UCSD-AML1 (cell line): ENCODE data around the gene DIRAS3.
"Not testable (repeated sequence)": the region's sequence is repeated elsewhere in the genome, so short reads cannot be mapped to it uniquely, and the experiment has no call there.

Experiments
- DNase-seq: peaks from one replicate; lab custom pipeline; 2025; ENCODE audit not compliant: unreplicated experiment; lab: John Stamatoyannopoulos, UW

Gene DIRAS3, protein sequence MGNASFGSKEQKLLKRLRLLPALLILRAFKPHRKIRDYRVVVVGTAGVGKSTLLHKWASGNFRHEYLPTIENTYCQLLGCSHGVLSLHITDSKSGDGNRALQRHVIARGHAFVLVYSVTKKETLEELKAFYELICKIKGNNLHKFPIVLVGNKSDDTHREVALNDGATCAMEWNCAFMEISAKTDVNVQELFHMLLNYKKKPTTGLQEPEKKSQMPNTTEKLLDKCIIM

DNA sequence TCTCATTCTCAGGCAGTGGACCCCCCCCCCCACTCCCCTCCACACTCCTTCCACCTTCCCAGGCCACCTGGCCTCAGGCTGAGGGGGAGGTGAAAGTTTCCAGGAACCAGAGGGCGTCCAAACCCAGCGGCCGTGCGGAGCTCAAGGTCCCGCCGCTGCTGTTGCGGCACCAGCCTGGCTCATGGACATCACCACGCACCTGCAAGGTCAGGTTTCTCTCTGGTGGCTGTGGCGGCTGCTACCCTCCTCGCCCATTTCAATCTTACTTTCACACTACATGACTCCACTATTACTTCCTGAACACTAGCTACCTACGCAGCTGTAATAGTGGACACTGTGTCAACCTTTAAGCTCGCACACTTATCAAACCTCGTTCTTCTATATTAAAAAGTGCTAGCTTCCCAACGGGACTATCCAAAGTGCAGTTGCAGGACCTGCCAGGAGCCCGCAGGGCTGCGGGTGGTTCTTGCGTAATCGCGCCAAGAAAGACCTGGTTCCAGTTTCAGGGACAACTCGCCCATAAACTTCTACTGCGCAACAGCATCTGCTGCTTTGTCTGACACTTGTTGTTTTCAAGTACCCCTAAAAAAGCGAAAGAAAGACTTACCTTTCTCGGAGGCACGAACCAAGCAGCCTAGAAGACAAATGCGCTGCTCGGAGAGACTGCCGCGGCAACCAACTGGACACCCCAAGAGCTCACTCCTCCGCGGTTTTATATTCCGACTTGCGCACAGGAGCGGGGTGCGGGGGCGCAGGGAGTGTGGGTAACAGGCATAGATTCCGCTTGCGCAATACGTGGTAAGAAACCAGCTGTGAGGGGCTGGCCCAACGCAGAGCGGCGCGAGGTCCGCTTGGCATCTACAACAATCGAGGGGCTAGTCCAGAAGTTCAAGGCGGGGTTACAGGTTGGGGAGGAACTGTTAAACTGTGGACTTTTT is at the start of gene DIRAS3:
DIRAS3 (minus strand) TSS at position 687 of the 938 bp plus-strand sequence. CDS start 3,330 bp downstream, outside the sequence.
- DNase-seq: no peak

DNA sequence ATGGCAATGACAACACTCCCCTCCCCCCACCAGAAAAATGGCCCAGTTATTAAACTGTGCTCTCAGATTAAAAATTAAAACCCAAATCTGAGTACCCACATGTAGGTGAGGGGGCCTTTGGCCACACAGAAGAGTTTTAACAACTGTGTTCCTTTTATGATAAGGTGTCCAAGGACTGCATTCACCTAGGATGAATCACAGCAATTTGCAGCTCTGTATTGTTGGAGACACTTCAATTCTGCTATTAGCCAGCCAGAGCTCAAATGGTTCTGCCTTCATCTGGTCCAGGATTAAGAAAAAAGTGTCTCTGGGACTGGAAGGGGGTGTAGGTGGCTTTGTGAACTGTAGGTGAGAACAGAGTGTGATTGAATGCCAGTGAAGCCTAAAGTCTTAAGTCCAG is 43.3 kb upstream of the DIRAS3 start:
- no peak for DNase-seq

DNA sequence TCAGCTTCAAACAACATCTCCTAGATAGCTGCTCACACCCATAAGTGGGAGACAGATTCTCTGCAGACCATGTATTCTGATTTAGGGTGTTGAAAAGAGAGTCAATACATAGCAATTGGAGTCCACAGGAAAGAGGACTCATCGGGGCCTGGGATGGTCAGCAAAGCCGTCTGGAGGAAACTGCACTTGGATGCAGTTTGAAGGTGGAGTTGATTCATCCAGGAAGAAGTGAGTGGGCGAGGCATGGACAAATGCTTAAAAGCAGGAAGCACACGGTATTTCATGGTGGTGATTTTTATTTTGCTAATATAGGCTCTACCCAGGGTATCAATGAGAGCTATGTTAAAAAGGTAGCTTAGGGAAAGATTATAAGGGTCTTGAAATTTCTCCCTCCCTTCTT is 36.8 kb upstream of the DIRAS3 start:
- DNase-seq: no peak

DNA sequence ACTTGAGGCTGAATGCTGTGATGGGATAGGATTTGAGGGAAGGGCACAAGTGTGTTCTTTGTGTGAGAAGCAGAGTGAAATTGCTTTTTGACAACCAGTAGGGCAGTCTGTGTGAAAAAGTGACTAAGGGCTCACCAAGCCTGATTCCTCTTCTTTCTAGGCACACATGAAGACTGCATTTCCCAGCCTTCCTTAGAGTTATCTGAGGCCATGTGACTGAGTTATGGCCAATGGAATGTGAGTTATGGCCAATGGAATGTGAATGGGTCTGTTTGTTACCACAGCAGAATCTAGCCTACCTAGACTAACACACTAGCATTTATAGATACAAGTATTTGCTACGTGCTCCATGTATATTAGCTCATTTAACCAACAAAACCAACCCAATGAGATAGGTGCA is 35.3 kb upstream of the DIRAS3 start:
- no peak for DNase-seq

DNA sequence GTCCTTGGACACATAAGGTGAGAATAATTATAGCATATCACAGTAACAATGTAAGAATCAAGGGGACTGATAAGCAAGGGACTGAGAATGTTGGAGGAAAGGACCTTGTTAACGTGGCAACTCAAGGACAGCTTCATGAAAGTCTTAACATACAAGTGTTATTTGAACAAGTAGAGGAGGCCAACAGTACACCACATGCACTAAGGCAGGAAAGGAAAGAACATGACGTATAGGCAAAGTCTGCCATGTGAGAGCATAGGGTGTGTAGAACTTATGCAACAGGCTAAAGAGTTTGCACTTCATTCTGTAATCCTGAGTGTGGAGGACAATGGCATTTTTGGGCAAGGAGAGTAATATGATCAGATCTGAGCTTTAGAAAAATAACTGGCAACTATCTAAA is 33.3 kb upstream of the DIRAS3 start:
- DNase-seq: no peak

DNA sequence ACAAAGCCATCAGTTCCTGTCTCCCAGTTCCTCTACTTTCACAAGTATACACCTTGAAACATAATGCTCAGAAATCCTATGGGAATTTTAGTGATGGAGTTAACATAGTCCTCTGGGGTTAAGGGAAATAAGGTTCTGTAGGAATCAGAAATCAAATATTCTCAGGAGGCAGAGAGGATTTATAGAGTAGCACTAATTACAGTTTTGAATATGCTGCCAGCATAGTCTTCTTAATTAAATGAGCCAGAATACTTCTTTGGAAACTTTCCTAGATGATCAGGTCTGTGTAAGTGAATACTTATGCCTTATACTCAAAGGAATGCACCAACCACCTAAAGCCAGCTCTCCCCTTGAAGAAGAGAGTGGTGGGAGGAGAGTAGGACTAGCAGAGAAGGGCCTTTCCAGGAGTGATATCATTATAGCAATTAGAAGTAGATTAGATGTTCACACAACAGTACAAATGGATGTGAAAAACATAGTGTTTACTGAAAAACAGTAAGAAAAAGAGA is 31.4 kb upstream of the DIRAS3 start:
- DNase-seq: no peak

DNA sequence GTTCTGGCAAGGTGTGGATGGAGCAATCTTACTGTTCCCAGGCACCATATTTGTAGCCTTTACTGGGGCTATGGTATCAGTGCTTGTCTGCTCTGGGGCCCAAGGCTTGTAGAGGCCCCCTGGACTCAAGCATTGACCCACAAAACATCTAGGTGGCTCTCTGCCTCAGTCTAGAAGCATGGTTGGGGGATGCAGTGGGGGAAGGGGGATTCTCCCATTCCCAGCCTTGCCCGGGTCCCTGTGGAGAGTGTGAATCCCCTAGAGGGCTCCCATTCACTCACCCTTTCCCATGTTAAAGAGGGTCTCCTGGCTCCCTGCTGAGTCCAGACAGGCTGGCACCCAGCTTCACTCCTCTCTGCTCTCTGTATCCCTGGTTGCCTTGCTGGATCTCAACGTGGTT is 28.2 kb upstream of the DIRAS3 start:
- DNase-seq: no peak

DNA sequence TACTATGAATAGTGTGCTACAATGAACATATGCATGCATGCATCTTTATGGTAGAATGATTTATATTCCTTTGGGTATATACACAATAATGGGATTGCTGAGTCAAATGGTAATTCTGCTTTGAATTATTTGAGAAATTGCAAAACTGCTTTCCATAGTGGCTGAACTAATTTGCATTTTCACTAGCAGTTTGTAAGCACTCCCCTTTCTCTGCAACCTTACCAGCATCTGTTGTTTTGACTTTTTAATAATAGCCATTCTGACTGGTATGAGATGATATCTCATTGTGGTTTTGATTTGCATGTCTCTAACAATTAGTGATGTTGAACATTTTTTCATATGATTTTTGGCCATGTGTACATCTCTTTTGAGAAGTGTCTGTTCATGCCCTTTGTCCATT is 24.0 kb upstream of the DIRAS3 start:
- no peak for DNase-seq

DNA sequence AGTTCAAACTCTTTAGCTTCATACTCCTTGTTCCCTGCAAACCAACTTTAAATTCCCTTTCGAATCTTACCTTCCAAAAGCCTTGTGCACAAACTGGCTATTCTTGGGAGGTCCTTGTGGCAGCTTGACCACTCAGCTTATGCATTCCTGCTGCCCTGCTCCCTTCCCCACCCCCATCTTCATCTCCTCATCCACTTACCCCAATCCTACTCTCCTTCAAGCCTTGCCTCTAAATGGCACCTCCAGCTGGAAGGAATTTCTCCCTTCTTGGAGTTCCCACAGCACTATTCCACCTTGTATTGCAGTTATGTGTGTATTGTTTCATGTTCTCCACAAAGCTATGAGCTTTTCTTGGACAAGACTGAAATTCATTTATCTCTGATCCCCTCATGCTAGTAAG is 15.3 kb upstream of the DIRAS3 start:
- DNase-seq: no peak

DNA sequence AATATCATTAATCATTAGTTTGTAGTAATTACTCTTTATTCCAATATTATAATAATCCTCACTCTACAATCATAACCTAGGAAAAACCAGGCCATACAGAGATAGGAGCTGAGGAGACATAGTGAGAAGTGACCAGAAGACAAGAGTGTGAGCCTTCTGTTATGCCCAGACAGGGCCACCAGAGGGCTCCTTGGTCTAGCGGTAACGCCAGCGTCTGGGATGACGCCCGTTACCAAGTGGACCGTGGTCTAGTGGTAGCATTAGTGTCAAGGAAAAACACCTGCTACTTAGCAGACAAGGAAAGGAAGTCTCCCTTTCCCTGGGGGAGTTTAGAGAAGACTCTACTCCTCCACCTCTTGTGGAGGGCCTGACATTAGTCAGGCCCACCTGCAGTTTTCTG is 7.6 kb upstream of the DIRAS3 start:
- DNase-seq: not testable (repeated sequence)

DNA sequence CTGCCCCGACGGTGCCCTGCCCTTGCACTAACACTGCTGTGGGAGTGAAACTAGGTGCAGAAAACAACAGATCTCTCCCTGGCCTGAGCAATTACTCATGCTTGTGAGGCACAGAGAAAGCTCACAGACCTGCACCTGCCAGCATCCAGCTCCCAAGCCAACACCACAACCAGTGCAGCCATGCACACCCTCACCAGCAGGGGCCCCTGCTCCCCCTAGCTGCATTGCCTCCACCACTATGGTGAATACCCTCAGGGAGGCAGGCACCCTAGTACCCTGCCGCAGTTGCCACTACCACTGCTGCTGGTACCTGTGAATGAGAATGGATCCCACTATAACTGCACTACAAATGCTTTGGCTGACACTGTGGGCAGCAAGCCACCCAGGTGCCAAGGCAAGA is 7.1 kb upstream of the DIRAS3 start:
- DNase-seq: no peak

DNA sequence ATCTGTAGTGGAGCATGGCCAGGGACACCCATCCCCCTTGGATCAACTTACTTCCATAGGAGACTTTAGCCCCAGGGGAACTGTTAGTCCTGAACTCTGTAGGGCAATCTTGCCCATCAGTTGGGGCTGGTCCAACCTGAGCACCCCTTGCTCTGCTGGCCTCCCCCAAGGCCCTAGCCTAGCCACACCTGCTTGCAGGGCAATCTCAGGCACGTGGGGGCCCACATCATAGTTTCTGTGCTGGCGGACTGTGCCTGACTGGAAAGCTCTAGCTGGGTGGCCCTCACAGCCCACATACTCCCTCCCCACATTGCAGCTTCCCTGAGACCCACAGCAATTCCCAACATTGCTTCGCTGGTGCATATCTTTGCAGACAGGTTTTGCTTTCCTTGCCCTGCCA is 6.6 kb upstream of the DIRAS3 start:
- DNase-seq: no peak

DNA sequence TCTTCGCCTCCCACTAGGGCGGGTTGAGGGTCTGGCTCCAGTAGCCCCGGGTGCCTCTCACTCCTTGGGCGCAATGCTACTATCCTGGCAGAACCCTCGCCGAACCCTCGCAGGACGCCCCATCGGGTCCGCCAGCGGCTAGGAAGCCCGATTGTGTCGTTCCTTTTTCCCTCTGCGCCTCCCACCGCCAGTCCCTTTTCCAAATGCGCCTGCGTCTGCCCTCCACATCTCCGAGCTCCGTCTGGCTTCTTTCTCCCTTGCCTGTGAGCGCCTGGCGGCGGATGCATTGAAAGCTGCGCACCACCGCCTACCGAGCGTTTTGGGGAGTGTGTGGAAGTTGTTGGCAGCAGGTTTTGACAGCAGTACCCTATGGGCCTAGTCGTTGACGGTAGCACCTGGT is 1.0 kb upstream of the DIRAS3 start:
- no peak for DNase-seq

DNA sequence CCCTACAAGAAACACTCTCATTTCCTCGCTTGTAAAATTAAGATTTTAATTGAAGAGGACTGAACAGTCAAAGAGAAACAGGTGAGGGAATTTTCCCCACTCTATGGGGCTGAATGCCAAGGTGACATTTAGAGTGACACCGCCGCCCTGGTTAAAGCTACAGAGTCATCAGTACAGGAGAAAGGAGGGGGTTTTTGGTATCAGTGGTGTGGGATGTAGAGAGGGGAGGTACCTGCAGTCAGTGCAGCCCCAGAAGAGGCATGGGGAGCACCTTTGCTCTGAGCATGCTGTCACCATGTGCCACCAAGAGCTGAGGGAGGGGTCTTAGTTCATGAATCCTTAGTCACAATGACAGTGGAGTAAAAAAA is 2.8 kb downstream of the DIRAS3 start:
- no peak for DNase-seq

DNA sequence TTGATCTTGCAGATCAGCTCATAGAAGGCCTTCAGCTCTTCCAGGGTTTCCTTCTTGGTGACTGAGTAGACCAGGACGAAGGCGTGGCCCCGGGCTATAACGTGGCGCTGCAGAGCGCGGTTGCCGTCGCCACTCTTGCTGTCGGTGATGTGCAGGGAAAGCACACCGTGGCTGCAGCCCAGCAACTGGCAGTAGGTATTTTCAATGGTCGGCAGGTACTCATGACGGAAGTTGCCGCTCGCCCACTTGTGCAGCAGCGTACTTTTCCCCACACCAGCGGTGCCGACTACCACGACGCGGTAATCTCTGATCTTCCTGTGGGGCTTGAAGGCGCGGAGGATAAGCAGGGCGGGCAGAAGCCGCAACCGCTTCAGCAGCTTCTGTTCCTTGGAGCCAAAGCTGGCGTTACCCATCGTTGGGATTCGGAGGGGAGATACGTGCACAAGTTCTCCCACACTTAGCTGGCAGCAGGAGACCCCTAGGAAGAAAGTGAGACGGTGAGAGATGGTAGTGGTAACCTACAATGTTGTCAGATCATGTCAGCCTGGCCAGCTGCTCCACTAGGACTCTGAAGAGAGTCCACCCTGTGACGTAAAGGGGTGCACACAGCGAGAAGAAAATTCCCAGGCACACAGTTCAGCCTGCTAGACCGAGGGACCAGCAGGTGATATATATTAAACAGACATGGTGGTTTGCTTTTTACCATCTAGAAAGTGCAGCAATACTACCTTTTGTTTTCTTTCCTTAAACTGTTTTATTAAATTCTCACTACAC is 3.4 kb downstream of the DIRAS3 start:
- DNase-seq: no peak

DNA sequence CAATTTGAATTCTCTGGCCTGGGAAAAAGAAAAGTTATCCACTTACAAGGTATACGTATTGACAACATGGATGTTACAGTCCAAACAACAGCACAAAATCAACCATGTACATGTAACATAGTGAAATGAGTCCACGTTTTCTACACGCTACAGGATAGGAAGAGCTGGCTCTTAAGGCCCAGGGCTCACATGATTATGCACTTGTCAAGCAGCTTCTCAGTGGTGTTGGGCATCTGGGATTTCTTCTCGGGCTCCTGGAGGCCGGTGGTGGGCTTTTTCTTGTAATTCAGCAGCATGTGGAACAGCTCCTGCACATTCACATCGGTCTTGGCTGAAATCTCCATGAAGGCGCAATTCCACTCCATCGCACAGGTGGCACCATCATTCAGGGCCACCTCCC is 4.0 kb downstream of the DIRAS3 start:
- DNase-seq: no peak

DNA sequence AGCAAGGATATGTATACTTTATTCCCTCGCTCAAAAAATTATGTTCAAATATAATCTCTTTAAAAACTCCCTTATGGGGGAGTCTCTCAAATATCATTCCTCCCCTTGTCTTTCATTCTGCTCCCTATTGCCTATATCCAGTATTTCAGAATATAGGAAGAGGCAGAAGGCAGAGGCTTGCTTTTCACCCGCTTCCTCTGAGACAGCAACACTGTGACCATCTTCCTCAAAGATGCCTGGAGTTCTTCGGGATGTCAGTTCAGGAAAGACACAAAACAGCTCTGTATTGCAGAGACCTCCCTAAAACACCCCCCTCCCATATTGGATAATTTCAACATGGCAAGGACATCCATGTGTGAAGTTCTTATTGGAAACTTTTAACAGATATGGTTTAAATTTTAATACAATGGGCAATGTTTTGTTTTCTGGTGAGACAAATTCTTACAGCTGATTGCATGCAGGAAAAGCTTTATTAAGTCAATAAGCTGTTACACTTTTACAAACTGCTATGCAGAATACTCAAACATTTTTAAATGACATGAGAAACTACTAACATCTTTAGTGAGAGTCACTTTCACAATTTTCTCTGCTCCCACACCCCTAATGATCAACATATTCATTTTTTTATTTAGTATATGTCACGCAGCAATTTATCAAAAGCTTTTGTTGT is 4.8 kb downstream of the DIRAS3 start:
- DNase-seq: no peak

DNA sequence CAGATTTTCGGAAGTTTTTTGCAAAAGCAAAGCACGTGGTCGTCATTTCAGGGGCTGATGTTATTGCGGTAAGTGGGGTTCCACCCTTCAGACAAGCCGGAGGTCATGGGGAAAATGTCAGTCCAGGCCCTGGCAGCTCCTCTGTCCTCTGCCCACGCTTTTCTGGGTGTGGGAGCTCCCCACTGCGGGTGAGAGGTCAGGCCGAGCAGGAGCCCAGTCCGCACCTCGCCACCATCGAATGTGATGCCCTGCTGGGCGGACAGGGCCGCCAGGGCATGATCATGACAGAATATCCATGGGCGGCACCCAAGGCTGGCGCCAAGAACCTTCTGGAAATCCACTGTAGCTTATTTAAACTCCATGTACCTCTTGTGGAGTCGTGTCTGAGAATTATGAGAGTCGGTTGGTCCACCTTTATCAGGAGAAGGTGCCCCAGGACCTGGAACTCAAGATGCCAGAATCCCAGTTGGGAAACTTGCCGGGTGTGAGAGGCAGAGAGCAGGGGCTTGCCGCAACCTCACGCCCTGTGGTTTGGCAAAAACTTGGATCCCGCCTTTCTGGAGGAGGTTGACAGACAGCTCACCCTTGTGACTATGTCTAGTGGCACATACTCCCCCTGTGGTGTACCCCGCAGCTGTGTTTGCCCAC is 6.9 kb downstream of the DIRAS3 start:
- DNase-seq: no peak

DNA sequence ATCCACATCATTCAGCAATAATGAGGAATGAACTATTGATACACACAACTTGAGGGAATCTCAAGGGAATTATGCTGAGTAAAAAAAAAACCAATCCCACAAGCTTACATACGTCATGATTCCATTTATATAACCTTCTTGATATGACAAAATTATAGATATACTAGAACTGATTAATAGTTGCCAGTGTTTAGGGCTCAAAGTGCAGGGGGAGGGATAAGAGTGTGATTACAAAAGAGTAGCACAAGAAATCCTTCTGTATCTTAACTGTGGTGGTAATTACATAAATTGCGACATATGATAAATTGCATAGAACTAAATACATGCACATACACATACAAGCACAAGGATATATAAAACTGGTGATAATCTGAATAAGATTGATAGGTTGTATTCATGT is 13.5 kb downstream of the DIRAS3 start:
- DNase-seq: no peak

DNA sequence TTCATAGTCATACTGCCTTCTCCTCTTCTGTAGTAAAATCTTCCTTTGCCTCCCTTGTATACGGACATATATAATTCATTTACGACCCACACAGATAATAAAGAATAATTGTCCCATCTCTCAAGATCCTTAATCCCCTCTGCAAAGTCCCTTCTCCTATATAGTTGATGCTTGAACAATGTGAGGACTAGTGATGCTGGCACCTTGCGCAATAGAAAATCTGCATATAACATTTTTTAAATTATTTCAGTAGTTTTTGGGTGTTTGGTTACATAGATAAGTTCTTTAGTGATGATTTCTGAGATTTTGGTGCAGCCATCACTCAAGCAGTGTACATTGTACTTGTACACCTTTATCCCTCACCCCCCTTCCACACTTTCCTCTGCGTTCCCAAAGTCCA is 21.0 kb downstream of the DIRAS3 start:
- DNase-seq: no peak

DNA sequence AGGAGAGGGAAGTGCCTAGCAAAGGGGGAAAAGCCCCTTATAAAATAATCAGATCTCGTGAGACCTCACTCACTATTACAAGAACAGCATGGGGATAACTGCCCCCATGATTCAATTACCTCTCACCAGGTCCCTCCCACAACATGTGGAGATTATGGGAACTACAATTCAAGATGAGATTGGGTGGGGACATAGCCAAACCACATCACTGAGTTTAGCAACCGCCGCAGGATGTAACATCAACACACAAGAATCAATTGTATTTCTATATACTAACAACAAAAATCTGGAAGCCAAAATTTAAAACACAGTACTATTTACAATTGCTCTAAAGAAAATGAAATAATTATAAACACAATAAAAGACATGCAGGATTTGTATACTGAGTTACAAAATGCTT is 21.9 kb downstream of the DIRAS3 start:
- DNase-seq: no peak
